Progenitor cell of endocrine pancreas (in vitro differentiated cells): Measurements from ENCODE around the gene ZNF771. TPM values are rescaled to one million over a fixed set of nuclear protein-coding genes. Genes with fewer than 3 reads are reported as not detected.

ENCODE experiments used
- DNase-seq: peaks from one replicate; pipeline ENCODE4 v3.0.0; 2021; ENCODE audit warnings: low spot score; ENCODE audit not compliant: unreplicated experiment
- H3K27ac Mint-ChIP-seq: 2 replicates; pipeline ENCODE4 v1.8.0; 2021; ENCODE audit warnings: mild to moderate bottlenecking, moderate library complexity, mixed read lengths
- H3K27me3 Mint-ChIP-seq: 2 replicates; pipeline ENCODE4 v1.8.0; 2021; ENCODE audit warnings: mixed read lengths
- H3K36me3 Mint-ChIP-seq: 2 replicates; pipeline ENCODE4 v1.8.0; 2022; ENCODE audit warnings: mixed read lengths; ENCODE audit not compliant: insufficient read depth
- H3K4me1 Mint-ChIP-seq: 2 replicates; pipeline ENCODE4 v1.8.0; 2021; ENCODE audit warnings: low read depth, mixed read lengths
- H3K4me3 Mint-ChIP-seq: 2 replicates; pipeline ENCODE4 v1.8.0; 2021; ENCODE audit warnings: low read depth, mild to moderate bottlenecking, moderate library complexity, mixed read lengths
- H3K9me3 Mint-ChIP-seq: 2 replicates; pipeline ENCODE4 v1.8.0; 2021; ENCODE audit warnings: low read depth, mixed read lengths
- CTCF ChIP-seq: fragments of 200-600 bp; sonication (generic); IDR thresholded peaks from one replicate; pipeline ENCODE4 v1.5.0; 2021; ENCODE audit warnings: antibody characterized with exemption, mild to moderate bottlenecking; ENCODE audit not compliant: unreplicated experiment
- total RNA-seq: library from RNA; stranded (reverse); gene quantifications from 2 replicates; pipeline ENCODE4 v1.2.1, GENCODE V29; 2021

Gene ZNF771
- total RNA-seq, 1 donor from 2014 or later = 13.7 TPM

DNA sequence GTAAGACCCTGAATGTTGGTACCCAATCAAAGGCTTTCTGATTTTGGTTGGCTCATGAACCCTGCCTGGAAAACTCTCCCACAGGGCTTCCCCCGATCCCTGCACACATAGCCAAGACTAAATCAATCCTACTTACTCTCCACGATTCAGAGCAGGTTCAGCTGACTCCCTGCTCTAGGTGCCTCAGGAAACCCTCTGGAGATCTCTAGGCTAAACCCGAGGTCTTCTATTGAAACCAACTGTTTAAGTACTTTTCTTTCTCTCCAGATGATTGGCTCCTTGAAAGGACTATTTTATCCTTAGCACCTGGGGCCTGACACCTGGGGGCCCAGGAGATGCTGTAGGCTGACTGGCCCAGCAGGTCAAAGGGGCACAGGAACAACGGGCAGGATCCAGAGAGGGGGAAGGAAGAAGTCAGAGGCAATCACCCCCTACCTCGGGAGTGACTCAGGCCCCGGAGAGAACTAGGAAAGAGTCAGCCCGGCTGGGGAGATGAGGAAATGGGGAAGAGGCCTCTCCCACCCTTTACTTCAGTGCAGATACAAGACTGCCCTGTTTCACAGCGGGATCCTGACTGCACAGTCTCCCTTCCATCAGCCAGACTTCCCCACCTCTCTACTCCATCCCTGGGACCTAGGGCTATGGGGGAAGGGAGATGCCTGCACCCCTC is 39.1 kb upstream of the ZNF771 start:
- TF ChIP-seq CTCF = no peak
- H3K4me3 Mint-ChIP-seq = peak overlapping the region; percentile 82
- H3K27me3 Mint-ChIP-seq = no peaks in the 10 kb centered on the region
- H3K36me3 Mint-ChIP-seq = peaks cover 6% of the 10 kb centered on the region
- H3K4me1 Mint-ChIP-seq = peaks cover 40% of the 10 kb centered on the region
- no peak for DNase-seq
- H3K27ac Mint-ChIP-seq = peak overlapping the region; percentile 87
- no peaks in the 10 kb centered on the region for H3K9me3 Mint-ChIP-seq

GRCh38 chr16:30368792-30369090 is 38.7 kb upstream of the ZNF771 start:
- DNase-seq = no peak
- Mint-ChIP-seq H3K27me3 (no peaks in the 10 kb centered on the region), H3K9me3 (no peaks in the 10 kb centered on the region), H3K27ac (peak overlapping the region; percentile 85), H3K36me3 (peaks cover 6% of the 10 kb centered on the region), H3K4me1 (peaks cover 40% of the 10 kb centered on the region), H3K4me3 (peak overlapping the region; percentile 82)
- TF ChIP-seq CTCF = no peak

GRCh38 chr16:30369091-30369937 is 38.1 kb upstream of the ZNF771 start:
- peak overlapping the region; percentile 85 for H3K27ac Mint-ChIP-seq
- no peak for DNase-seq
- no peaks in the 10 kb centered on the region for H3K27me3 Mint-ChIP-seq

GRCh38 chr16:30369938-30370455 is 37.4 kb upstream of the ZNF771 start:
- Mint-ChIP-seq H3K27ac (no peak overlapping the region), H3K9me3 (no peaks in the 10 kb centered on the region), H3K4me1 (peaks cover 40% of the 10 kb centered on the region), H3K36me3 (peaks cover 2% of the 10 kb centered on the region), H3K4me3 (peak overlapping the region; percentile 76), H3K27me3 (no peaks in the 10 kb centered on the region)
- TF ChIP-seq CTCF = peak; percentile 41
- DNase-seq = no peak

More at GRCh38 chr16:30369091-30369937, 38.1 kb upstream of the ZNF771 start:
- Mint-ChIP-seq H3K4me3 (peak overlapping the region; percentile 82), H3K36me3 (peaks cover 6% of the 10 kb centered on the region), H3K4me1 (peaks cover 40% of the 10 kb centered on the region), H3K9me3 (no peaks in the 10 kb centered on the region)
- TF ChIP-seq CTCF = no peak

DNA sequence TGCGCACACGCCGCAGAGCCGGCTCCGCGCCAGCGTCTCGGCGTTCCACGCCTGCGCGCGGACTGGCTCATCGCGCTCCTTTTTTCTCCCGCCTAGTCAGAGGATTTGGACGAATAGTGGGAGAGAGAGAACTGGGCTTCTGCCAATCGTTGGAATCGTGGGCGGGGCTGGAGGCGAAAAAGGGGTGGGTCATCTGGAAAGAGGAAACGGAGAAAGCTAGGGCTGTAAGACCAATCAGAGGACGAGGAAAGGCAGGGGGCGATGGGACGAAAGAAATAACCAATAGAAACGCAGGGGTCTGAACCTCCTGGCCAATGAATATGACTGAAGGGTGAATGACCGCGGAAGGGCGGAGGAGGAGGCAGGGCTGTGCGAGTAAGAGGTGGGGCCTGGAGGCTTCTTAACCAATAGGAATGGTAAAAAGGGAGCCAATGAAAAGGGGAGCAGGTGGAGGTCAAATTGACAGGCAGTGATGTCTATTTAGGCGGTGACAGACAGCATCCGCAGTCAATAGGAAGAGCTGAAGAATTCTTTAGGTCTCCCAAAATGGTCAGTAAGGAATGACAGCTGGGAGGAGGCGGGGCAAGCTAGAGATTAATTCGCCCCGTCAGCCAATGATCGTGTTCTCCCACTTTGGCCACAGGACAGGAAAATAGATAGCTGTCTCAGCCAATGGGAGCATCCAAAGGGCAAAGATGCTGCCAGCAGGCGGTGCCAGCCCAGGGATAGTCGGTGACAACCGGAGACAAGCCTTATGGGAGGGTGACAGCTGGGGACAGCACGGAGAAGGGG is 36.8 kb upstream of the ZNF771 start, which contains the start of gene TBC1D10B:
TBC1D10B (minus strand) TSS at position 39 of the 792 bp plus-strand sequence. CDS start 311 bp downstream, outside the sequence.
- TF ChIP-seq CTCF = no peak
- peaks cover 38% of the 10 kb centered on the region for H3K4me1 Mint-ChIP-seq
- no peaks in the 10 kb centered on the region for H3K27me3 Mint-ChIP-seq
- H3K9me3 Mint-ChIP-seq = no peaks in the 10 kb centered on the region
- peak; percentile 98 for DNase-seq
- H3K27ac Mint-ChIP-seq = peak within 1 kb of the TSS; percentile 99
- H3K36me3 Mint-ChIP-seq = no peaks in the 10 kb centered on the region
- H3K4me3 Mint-ChIP-seq = peak within 1 kb of the TSS; percentile 82
